Non-pigmented ciliary epithelial cell (primary cell): Measurements from ENCODE around the gene CORO6.

Experiments
- DNase-seq: peaks from one replicate; pipeline ENCODE4 v3.0.0-alpha.2; 2010; ENCODE audit warnings: low read depth

CORO6 gene

GRCh38 chr17:29590411-29591145, 32.1 kb downstream of the CORO6 start:
- DNase-seq: no peak

- no peak for DNase-seq
Observed at GRCh38 chr17:29589524-29590410, 32.9 kb downstream of the CORO6 start, which contains the start of gene GIT1. TSS of gene GIT1 (minus strand) at chr17:29589648. CDS start at chr17:29589378, 270 bp downstream.

GRCh38 chr17:29588562-29589411, 33.9 kb downstream of the CORO6 start:
- no peak for DNase-seq

GRCh38 chr17:29588017-29588561, 34.6 kb downstream of the CORO6 start:
- DNase-seq: no peak

GRCh38 chr17:29587591-29587990, 35.1 kb downstream of the CORO6 start:
- no peak for DNase-seq

- no peak for DNase-seq
Observed at GRCh38 chr17:29586676-29587469, 35.8 kb downstream of the CORO6 start.

- DNase-seq: no peak
Observed at GRCh38 chr17:29585080-29585751, 37.5 kb downstream of the CORO6 start.

GRCh38 chr17:29584452-29585079, 38.1 kb downstream of the CORO6 start:
- DNase-seq: no peak

- DNase-seq: no peak
Observed at GRCh38 chr17:29583324-29584248, 39.1 kb downstream of the CORO6 start.

GRCh38 chr17:29582772-29583171, 39.9 kb downstream of the CORO6 start:
- DNase-seq: no peak

GRCh38 chr17:29582254-29582765, 40.4 kb downstream of the CORO6 start:
- no peak for DNase-seq

- DNase-seq: no peak
Observed at GRCh38 chr17:29581583-29582253, 41.0 kb downstream of the CORO6 start.

- no peak for DNase-seq
Observed at GRCh38 chr17:29579866-29580771, 42.6 kb downstream of the CORO6 start.

GRCh38 chr17:29578626-29579485, 43.9 kb downstream of the CORO6 start:
- DNase-seq: no peak

GRCh38 chr17:29577385-29578211, 45.1 kb downstream of the CORO6 start:
- DNase-seq: no peak
